Neural progenitor cell (in vitro differentiated cells): Measurements from ENCODE around the gene WDPCP. TPM values are rescaled to one million over a fixed set of nuclear protein-coding genes. Genes with fewer than 3 reads are reported as not detected.
"Not testable (repeated sequence)": the region's sequence is repeated elsewhere in the genome, so short reads cannot be mapped to it uniquely, and the experiment has no call there.

Experiments
- DNase-seq: peaks from one replicate; pipeline ENCODE4 v3.0.0-alpha.2; 2016; ENCODE audit warnings: low spot score
- H2AFZ ChIP-seq: fragments of 200-600 bp; sonication (generic); replicated peaks from 2 replicates; pipeline ENCODE4 v1.6.1; 2016; ENCODE audit warnings: antibody characterized with exemption
- H3F3A ChIP-seq: fragments of 200-600 bp; sonication (generic); 2 replicates; pipeline ENCODE4 v1.6.1; 2016; ENCODE audit warnings: antibody characterized with exemption, low read depth
- H3K27ac ChIP-seq: fragments of 200-600 bp; sonication (generic); 2 replicates; pipeline ENCODE4 v1.5.1; 2016; ENCODE audit warnings: mild to moderate bottlenecking
- H3K27me3 ChIP-seq: fragments of 200-600 bp; sonication (generic); 2 replicates; pipeline ENCODE4 v1.6.1; 2016; ENCODE audit warnings: mild to moderate bottlenecking, moderate library complexity
- H3K36me3 ChIP-seq: fragments of 200-600 bp; sonication (generic); 2 replicates; pipeline ENCODE4 v1.5.1; 2016
- H3K4me1 ChIP-seq: fragments of 200-600 bp; sonication (generic); 2 replicates; pipeline ENCODE4 v1.6.1; 2016; ENCODE audit warnings: mixed run types
- H3K4me2 ChIP-seq: fragments of 200-600 bp; sonication (generic); 2 replicates; pipeline ENCODE4 v1.6.1; 2016
- H3K4me3 ChIP-seq: fragments of 200-600 bp; sonication (generic); 2 replicates; pipeline ENCODE4 v1.5.1; 2016
- H3K79me2 ChIP-seq: fragments of 200-600 bp; sonication (generic); 2 replicates; pipeline ENCODE4 v1.6.1; 2016; ENCODE audit warnings: low read depth
- H3K9ac ChIP-seq: fragments of 200-600 bp; sonication (generic); 2 replicates; pipeline ENCODE4 v1.6.1; 2016
- H3K9me3 ChIP-seq: fragments of 200-600 bp; sonication (generic); 2 replicates; pipeline ENCODE4 v1.5.1; 2016; ENCODE audit warnings: low read depth
- H4K20me1 ChIP-seq: fragments of 200-600 bp; sonication (generic); 2 replicates; pipeline ENCODE4 v1.6.1; 2016; ENCODE audit warnings: low read depth
- H3K27ac Mint-ChIP-seq: 3 replicates; pipeline ENCODE4 v1.8.0; 2021; ENCODE audit warnings: mixed read lengths
- H3K27me3 Mint-ChIP-seq: 2 replicates; pipeline ENCODE4 v1.8.0; 2022; ENCODE audit warnings: low read depth, mild to moderate bottlenecking, inconsistent platforms, moderate library complexity, mixed read lengths; ENCODE audit not compliant: insufficient read depth
- H3K36me3 Mint-ChIP-seq: 3 replicates; pipeline ENCODE4 v1.8.0; 2021; ENCODE audit warnings: mixed read lengths
- H3K4me1 Mint-ChIP-seq: 3 replicates; pipeline ENCODE4 v1.8.0; 2021; ENCODE audit warnings: mixed read lengths
- H3K4me3 Mint-ChIP-seq: 3 replicates; pipeline ENCODE4 v1.8.0; 2021; ENCODE audit warnings: mild to moderate bottlenecking, moderate library complexity, mixed read lengths
- H3K9me3 Mint-ChIP-seq: 3 replicates; pipeline ENCODE4 v1.8.0; 2020; ENCODE audit warnings: mixed read lengths
- EZH2 ChIP-seq: fragments of 200-600 bp; sonication (generic); IDR thresholded peaks from 2 replicates; pipeline ENCODE4 v1.6.1; 2017; ENCODE audit warnings: antibody characterized with exemption, mild to moderate bottlenecking, moderate library complexity
- EZH2phosphoT487 ChIP-seq: fragments of 200-600 bp; sonication (generic); IDR thresholded peaks from 2 replicates; pipeline ENCODE4 v1.6.1; 2017; ENCODE audit warnings: antibody characterized with exemption
- total RNA-seq: library from RNA; depleted of rRNA; stranded (reverse); fragments of >200 nt; gene quantifications from 2 replicates; pipeline ENCODE4 v1.2.3, GENCODE V29; 2015; ENCODE audit warnings: low replicate concordance
- TF ChIP-seq, protein P1 (sequence below): fragments of 200-600 bp; sonication (generic); IDR thresholded peaks from 2 replicates; pipeline ENCODE4 v1.5.1; 2017; ENCODE audit warnings: antibody characterized with exemption, mild to moderate bottlenecking

The WDPCP gene
- total RNA-seq, 1 donor from 2014 or later = 11.4 TPM

GRCh38 chr2:63562751-63563150 is 25.5 kb downstream of the WDPCP start:
- TF ChIP-seq EZH2 = no peak
- TF ChIP-seq EZH2phosphoT487 = no peak
- TF ChIP-seq, protein P1, sequence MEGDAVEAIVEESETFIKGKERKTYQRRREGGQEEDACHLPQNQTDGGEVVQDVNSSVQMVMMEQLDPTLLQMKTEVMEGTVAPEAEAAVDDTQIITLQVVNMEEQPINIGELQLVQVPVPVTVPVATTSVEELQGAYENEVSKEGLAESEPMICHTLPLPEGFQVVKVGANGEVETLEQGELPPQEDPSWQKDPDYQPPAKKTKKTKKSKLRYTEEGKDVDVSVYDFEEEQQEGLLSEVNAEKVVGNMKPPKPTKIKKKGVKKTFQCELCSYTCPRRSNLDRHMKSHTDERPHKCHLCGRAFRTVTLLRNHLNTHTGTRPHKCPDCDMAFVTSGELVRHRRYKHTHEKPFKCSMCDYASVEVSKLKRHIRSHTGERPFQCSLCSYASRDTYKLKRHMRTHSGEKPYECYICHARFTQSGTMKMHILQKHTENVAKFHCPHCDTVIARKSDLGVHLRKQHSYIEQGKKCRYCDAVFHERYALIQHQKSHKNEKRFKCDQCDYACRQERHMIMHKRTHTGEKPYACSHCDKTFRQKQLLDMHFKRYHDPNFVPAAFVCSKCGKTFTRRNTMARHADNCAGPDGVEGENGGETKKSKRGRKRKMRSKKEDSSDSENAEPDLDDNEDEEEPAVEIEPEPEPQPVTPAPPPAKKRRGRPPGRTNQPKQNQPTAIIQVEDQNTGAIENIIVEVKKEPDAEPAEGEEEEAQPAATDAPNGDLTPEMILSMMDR = no peak
- H3K9me3 Mint-ChIP-seq = peaks cover 36% of the 10 kb centered on the region
- H3K36me3 Mint-ChIP-seq = peaks cover 10% of the 10 kb centered on the region
- no peak overlapping the region for H3K4me2 ChIP-seq
- H3K4me3 ChIP-seq = no peak overlapping the region
- H3K9ac ChIP-seq = no peak overlapping the region
- no peaks in the 10 kb centered on the region for H3K36me3 ChIP-seq
- no peaks in the 10 kb centered on the region for H3K4me1 ChIP-seq
- H3F3A ChIP-seq = no peaks in the 10 kb centered on the region
- H4K20me1 ChIP-seq = no peaks in the 10 kb centered on the region
- H3K4me3 Mint-ChIP-seq = no peak overlapping the region
- no peaks in the 10 kb centered on the region for H3K27me3 ChIP-seq
- no peaks in the 10 kb centered on the region for H3K27me3 Mint-ChIP-seq
- no peaks in the 10 kb centered on the region for H3K79me2 ChIP-seq
- H3K4me1 Mint-ChIP-seq = no peaks in the 10 kb centered on the region
- H3K9me3 ChIP-seq = peaks cover 2% of the 10 kb centered on the region
- no peak for DNase-seq
- no peak overlapping the region for H2AFZ ChIP-seq
- H3K27ac Mint-ChIP-seq = no peak overlapping the region
- no peak overlapping the region for H3K27ac ChIP-seq

DNA sequence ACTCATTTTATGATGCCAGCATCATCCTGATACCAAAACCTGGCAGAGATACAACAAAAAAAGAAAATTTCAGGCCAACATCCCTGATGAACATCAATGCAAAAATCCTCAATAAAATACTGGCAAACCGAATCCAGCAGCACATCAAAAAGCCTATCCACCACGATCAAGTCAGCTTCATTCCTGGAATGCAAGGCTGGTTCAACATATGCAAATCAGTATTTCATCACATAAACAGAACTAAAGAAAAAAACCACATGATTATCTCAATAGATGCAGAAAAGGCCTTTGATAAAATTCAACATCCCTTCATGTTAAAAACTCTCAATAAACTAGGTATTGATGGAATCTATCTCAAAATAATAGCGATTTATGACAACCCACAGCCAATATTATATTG is 29.4 kb downstream of the WDPCP start:
- not testable (repeated sequence) for H3K27ac ChIP-seq, H3K9me3 ChIP-seq, H4K20me1 ChIP-seq, H3K27me3 Mint-ChIP-seq, H3K9ac ChIP-seq, H3K4me3 ChIP-seq, H3K4me1 Mint-ChIP-seq, H3F3A ChIP-seq, H3K4me2 ChIP-seq, H3K36me3 ChIP-seq, DNase-seq, H3K4me1 ChIP-seq, H3K4me3 Mint-ChIP-seq, H3K79me2 ChIP-seq, H3K27ac Mint-ChIP-seq, H2AFZ ChIP-seq, H3K27me3 ChIP-seq
- H3K36me3 Mint-ChIP-seq = peaks cover 15% of the 10 kb centered on the region
- H3K9me3 Mint-ChIP-seq = peaks cover 39% of the 10 kb centered on the region

GRCh38 chr2:63557819-63558218 is 30.5 kb downstream of the WDPCP start:
- not testable (repeated sequence) for H3K4me3 Mint-ChIP-seq, H3K27ac ChIP-seq, H3K36me3 ChIP-seq, H3K4me1 ChIP-seq, DNase-seq, H3K79me2 ChIP-seq, H3K9me3 ChIP-seq, H3K27me3 ChIP-seq, H3K4me1 Mint-ChIP-seq, H3K27me3 Mint-ChIP-seq, H3K27ac Mint-ChIP-seq, H2AFZ ChIP-seq, H3K4me2 ChIP-seq, H3K9ac ChIP-seq, H3K4me3 ChIP-seq, H4K20me1 ChIP-seq, H3F3A ChIP-seq
- Mint-ChIP-seq H3K36me3 (peaks cover 15% of the 10 kb centered on the region), H3K9me3 (peaks cover 39% of the 10 kb centered on the region)

- TF ChIP-seq EZH2phosphoT487 = no peak
- TF ChIP-seq EZH2 = no peak
- TF ChIP-seq, protein P1 = no peak
- H3K4me2 ChIP-seq = no peak overlapping the region
- no peak for DNase-seq
- no peak overlapping the region for H2AFZ ChIP-seq
- H3K27me3 ChIP-seq = no peaks in the 10 kb centered on the region
- H3K9me3 ChIP-seq = peaks cover 2% of the 10 kb centered on the region
- peaks cover 36% of the 10 kb centered on the region for H3K9me3 Mint-ChIP-seq
- no peaks in the 10 kb centered on the region for H3K27me3 Mint-ChIP-seq
- no peaks in the 10 kb centered on the region for H3F3A ChIP-seq
- H3K36me3 Mint-ChIP-seq = peaks cover 13% of the 10 kb centered on the region
- no peak overlapping the region for H3K4me3 Mint-ChIP-seq
- no peaks in the 10 kb centered on the region for H4K20me1 ChIP-seq
- no peaks in the 10 kb centered on the region for H3K4me1 Mint-ChIP-seq
- no peak overlapping the region for H3K4me3 ChIP-seq
- H3K36me3 ChIP-seq = no peaks in the 10 kb centered on the region
- no peaks in the 10 kb centered on the region for H3K79me2 ChIP-seq
- H3K4me1 ChIP-seq = no peaks in the 10 kb centered on the region
- H3K27ac ChIP-seq = no peak overlapping the region
- no peak overlapping the region for H3K9ac ChIP-seq
- no peak overlapping the region for H3K27ac Mint-ChIP-seq
Observed at GRCh38 chr2:63555931-63556330, 32.3 kb downstream of the WDPCP start.
